Measurements from ENCODE around the gene RAB42. TPM values are rescaled to one million over a fixed set of nuclear protein-coding genes. Genes with fewer than 3 reads are reported as not detected.
A peak's percentile ranks its signal among the peaks of the same experiment; 100 is the strongest.
"Not testable (repeated sequence)": the region's sequence is repeated elsewhere in the genome, so short reads cannot be mapped to it uniquely, and the experiment has no call there.

Gene RAB42
- total RNA-seq, 2 experiments from 2014 or later, result not detected

DNA sequence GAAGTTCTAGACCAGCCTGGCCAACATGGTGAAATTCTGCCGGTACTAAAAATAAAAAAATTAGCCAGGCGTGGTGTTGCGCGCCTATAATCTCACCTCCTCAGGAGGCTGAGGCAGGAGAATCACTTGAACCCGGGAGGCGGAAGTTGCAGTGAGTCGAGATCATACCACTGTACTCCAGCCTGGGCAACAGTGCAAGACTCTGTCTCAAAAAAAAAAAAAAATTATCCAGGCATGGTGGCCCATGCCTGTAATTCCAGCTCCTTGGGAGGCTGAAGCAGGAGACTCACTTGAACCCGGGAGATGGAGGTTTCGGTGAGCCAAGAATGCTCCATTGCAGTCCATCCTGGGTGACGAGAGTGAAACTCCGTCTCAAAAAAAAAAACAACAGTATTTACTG lies 18.5 kb upstream of the RAB42 start:
- CTCF ChIA-PET, result no interaction called here

DNA sequence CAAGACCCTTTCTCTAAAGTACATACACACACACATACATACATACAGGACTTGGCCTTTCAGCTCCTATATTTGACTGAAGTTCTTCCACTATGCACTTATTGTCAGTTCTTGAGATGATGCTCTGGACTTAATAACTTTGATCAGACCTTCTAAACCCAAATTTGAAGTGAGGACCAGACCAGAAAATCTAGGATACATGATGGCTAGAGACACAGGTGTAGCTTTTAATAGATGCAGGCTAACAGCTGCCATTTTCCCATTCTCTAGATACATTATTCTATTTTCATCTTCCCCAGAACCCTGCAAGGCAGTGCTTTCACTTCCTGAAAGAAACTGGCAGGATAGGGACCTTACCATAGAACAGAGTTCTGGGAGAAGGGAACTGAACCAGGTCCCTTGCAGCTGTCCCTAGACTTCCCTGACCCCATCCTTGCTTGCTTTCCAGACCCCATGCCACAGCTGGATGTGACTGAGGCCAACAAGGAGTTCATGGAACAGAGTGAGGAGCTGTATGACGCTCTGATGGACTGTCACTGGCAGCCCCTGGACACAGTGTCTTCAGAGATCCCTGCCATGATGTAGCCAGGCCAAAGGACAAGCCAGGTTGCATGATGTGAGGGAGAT lies 14.9 kb upstream of the RAB42 start:
- Mint-ChIP-seq H3K4me3 (no peak overlapping the region), H3K9me3 (no peaks in the 10 kb centered on the region), H3K27ac (peak overlapping the region; percentile 42), H3K4me1 (ENCODE audit: low read depth) (peaks cover 25% of the 10 kb centered on the region), H3K36me3 (ENCODE audit: low read depth) (peaks cover 48% of the 10 kb centered on the region), H3K27me3 (ENCODE audit: low read depth) (no peaks in the 10 kb centered on the region)
- CTCF ChIA-PET, result interaction anchor here (0.5 to 0.6 kb wide), 2 partner anchors 20 to 442 kb away, joined by 4 to 8 read pairs; no protein-coding TSS in a partner anchor
- intact Hi-C loops (cut with micrococcal nuclease), result no loop called here
- DNase-seq, result no peak

More for the DNA sequence above, 18.5 kb upstream of the RAB42 start:
- H3K4me3 Mint-ChIP-seq, result no peak overlapping the region
- peaks cover 28% of the 10 kb centered on the region for H3K36me3 Mint-ChIP-seq (ENCODE audit: low read depth)
- DNase-seq, result no peak
- H3K4me1 Mint-ChIP-seq (ENCODE audit: low read depth), result peaks cover 7% of the 10 kb centered on the region
- no peak overlapping the region for H3K27ac Mint-ChIP-seq
- H3K9me3 Mint-ChIP-seq, result no peaks in the 10 kb centered on the region
- intact Hi-C loops (cut with micrococcal nuclease), result no loop called here
- H3K27me3 Mint-ChIP-seq (ENCODE audit: low read depth), result no peaks in the 10 kb centered on the region

DNA sequence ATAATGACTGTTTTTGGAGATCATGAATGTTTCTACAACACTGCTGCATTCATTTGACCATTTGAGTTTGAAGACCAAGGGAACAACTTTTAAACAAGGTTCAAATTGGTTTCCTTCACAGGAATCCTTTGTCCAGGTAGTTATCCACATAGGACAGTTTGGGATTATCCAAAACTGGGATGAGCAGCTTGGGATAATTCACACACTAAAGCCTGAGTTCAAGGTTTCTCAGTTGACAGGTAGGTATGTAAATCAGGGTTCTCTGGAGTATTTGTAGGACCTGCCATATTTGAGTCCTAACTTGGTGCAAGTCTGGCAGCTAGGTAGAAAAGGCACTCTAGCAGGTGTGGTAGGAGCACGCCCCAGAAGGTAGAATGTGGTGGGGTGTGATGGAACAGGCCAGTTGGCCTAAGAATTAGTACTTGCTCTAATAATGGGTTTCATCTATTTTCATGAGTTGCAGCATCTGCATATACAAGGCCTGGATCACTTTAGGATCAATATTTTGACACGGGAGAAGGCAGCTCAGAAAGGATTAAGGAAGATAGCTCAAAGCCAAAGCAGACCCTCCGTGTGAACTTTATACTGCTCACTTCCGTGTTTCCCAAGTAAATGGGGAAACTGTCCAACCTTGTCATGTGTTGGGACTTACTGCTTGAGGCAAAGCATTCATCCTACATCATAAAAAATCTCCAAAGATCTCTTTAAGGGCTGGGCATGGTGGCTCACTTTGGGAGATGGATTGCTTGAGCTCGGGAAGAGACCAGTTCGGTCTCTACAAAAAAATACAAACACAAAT lies 14.1 kb upstream of the RAB42 start:
- Mint-ChIP-seq H3K27me3 (ENCODE audit: low read depth) (no peaks in the 10 kb centered on the region), H3K36me3 (ENCODE audit: low read depth) (peaks cover 48% of the 10 kb centered on the region), H3K27ac (peak overlapping the region; percentile 42), H3K4me1 (ENCODE audit: low read depth) (peaks cover 27% of the 10 kb centered on the region), H3K9me3 (no peaks in the 10 kb centered on the region), H3K4me3 (no peak overlapping the region)
- no peak for DNase-seq
- CTCF ChIA-PET, result interaction anchor here (0.5 to 0.6 kb wide), 3 partner anchors 20 to 515 kb away, joined by 3 to 8 read pairs (median 4); no protein-coding TSS in a partner anchor
- intact Hi-C loops (cut with micrococcal nuclease), result no loop called here

DNA sequence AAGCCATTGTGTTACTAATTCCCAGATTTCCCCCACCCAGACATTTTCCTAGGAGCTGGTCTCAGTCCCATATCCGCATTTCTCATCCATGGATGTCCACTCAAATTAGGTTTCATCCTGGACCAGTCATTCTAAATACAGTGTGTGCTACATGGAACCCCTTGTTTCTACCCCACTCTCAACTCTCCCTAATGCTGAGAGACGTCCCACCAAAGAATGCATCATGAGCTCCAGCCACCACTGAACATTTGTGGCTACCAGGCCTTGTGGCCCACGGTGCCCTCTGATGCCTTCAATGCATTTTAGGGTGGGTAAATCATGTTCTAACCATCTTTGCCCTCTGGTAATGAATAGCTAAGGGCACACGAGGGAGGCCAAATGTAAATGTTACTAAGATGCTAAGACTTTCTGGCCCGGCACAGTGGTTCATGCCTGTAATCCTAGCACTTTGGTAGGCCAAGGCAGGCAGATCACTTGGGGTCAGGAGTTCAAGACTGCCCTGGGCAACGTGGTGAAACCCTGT lies 13.3 kb upstream of the RAB42 start:
- peaks cover 29% of the 10 kb centered on the region for H3K4me1 Mint-ChIP-seq (ENCODE audit: low read depth)
- no peaks in the 10 kb centered on the region for H3K9me3 Mint-ChIP-seq
- peak overlapping the region; percentile 68 for H3K27ac Mint-ChIP-seq
- H3K36me3 Mint-ChIP-seq (ENCODE audit: low read depth), result peaks cover 48% of the 10 kb centered on the region
- DNase-seq, result no peak
- CTCF ChIA-PET, result interaction anchor here (0.9 to 1.1 kb wide), 2 partner anchors 22 to 66 kb away, joined by 3 read pairs; no protein-coding TSS in a partner anchor
- no peaks in the 10 kb centered on the region for H3K27me3 Mint-ChIP-seq (ENCODE audit: low read depth)
- intact Hi-C loops (cut with micrococcal nuclease), result no loop called here
- peak overlapping the region; percentile 98 for H3K4me3 Mint-ChIP-seq

DNA sequence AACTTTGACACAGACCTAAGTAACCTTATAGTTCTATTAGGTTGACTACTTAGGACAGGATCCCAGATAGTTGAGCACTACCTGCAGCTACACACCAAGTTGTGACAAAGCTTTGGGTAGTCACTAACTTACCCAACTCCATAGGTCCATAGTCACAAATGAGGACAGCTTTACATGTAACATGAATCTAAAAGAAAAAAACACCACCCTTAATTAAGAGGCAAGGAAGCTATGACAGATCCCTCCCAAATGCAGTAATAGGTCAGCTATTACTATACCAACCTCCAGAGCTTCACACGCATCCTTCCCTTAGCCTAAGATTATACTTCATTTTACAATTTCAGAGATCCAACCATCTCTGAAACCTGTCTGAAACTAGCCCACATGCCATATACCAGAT lies 12.7 kb upstream of the RAB42 start:
- H3K9me3 Mint-ChIP-seq, result no peaks in the 10 kb centered on the region
- intact Hi-C loops (cut with micrococcal nuclease), result no loop called here

DNA sequence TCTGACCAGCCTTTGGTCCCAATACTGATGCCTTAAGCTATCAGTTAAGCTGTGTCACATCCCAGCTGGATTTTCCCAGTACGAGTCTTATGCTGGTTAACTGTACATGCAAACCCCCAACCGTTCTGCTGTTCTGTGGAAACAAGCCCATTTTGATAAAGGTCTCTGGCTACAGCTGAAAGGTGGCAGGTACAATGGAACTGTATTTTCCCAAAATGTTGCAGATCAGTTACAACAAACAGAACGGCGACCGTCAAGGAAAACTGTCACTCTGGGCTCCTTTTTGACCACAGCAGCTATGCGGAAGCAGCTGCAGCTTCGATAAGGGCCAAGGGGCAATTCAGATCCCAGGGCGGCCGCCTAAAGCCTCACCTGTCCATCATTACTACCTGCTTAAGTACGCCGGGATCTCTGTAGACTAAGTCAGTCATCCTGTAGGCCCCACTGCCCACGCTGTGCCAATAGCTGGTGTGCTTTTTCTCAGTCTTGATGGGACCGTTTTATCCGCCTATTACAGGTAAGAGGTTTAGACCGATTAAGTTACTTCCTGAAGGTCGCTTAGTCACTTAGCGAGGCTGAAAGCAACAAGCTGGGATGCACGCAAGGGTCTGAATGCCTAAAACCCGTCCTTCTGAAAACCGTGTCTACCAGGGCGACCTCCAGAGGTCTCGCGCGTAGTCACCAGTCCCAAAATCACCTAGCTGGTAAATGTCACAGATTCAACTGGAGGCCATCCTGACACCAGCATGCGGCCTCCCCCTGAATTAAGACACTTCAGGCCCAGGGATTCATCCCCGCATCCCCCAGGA lies 11.1 kb upstream of the RAB42 start:
- peak overlapping the region; percentile 94 for H3K27ac Mint-ChIP-seq
- DNase-seq, result peak; percentile 76
- H3K27me3 Mint-ChIP-seq (ENCODE audit: low read depth), result no peaks in the 10 kb centered on the region
- intact Hi-C loops (cut with micrococcal nuclease), result loop anchor here (1.0 to 5.0 kb wide), 8 partner anchors 28 to 334 kb away; partner anchors contain the start of genes GMEB1, MED18, PHACTR4 and TAF12
- no peaks in the 10 kb centered on the region for H3K9me3 Mint-ChIP-seq
- CTCF ChIA-PET, result interaction anchor here (0.6 to 1.9 kb wide), 7 partner anchors 10 to 332 kb away, joined by 3 to 8 read pairs (median 4); partner anchors contain the start of gene TRNAU1AP
- H3K4me3 Mint-ChIP-seq, result peak overlapping the region; percentile 98
- H3K4me1 Mint-ChIP-seq (ENCODE audit: low read depth), result peaks cover 29% of the 10 kb centered on the region
- H3K36me3 Mint-ChIP-seq (ENCODE audit: low read depth), result peaks cover 45% of the 10 kb centered on the region

More for the DNA sequence above, 12.7 kb upstream of the RAB42 start:
- Mint-ChIP-seq H3K27me3 (ENCODE audit: low read depth) (no peaks in the 10 kb centered on the region), H3K27ac (peak overlapping the region; percentile 94), H3K4me1 (ENCODE audit: low read depth) (peaks cover 29% of the 10 kb centered on the region), H3K4me3 (peak overlapping the region; percentile 98), H3K36me3 (ENCODE audit: low read depth) (peaks cover 48% of the 10 kb centered on the region)
- DNase-seq, result no peak
- CTCF ChIA-PET, result interaction anchor here (0.6 to 1.1 kb wide), 4 partner anchors 21 to 329 kb away, joined by 3 read pairs; no protein-coding TSS in a partner anchor

DNA sequence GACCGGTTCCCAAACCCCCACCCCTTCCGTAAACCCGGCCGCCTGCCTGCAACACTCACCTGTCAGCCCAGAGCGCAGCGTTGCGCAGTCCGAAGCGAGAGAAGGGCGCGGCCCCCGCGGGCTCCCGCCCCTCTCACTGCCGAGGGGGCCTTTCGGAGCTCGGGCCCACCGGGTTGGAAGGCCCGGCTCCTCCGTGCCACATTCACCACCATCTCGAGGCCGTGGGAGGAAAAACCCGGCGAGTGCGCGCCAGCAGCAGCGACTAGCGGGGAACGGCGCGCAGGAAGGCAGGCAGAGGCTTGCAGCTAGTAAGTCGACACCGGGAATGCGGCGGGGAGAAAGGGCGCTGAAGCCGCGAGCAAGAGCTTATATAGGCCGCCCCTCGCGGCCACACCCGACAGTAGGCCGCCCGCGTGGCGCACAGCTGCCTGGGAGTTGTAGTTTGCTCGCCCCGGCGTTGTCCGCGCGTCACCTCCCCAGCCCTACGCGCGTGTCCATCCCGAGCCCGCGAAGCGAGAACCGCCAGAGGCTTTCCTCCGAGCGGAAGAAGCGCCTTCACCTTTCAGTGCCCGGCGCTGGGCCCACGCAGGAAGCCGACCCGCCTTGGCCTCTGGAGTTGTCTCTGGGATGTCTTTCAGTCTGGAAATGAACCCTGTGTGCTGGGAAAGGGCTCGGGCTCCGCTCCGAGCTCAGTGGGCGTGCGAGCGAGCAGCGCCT lies 10.4 kb upstream of the RAB42 start:
- intact Hi-C loops (cut with micrococcal nuclease), result loop anchor here (1.0 to 5.0 kb wide), 9 partner anchors 28 to 334 kb away; partner anchors contain the start of genes GMEB1, MED18, PHACTR4 and TAF12
- DNase-seq, result peak; percentile 94
- H3K36me3 Mint-ChIP-seq (ENCODE audit: low read depth), result peaks cover 45% of the 10 kb centered on the region
- CTCF ChIA-PET, result interaction anchor here (0.6 to 1.9 kb wide), 7 partner anchors 22 to 333 kb away, joined by 3 to 8 read pairs (median 5); partner anchors contain the start of gene TRNAU1AP
- peak overlapping the region; percentile 94 for H3K27ac Mint-ChIP-seq
- peaks cover 29% of the 10 kb centered on the region for H3K4me1 Mint-ChIP-seq (ENCODE audit: low read depth)
- H3K9me3 Mint-ChIP-seq, result no peaks in the 10 kb centered on the region
- peak overlapping the region; percentile 98 for H3K4me3 Mint-ChIP-seq
- H3K27me3 Mint-ChIP-seq (ENCODE audit: low read depth), result no peaks in the 10 kb centered on the region

DNA sequence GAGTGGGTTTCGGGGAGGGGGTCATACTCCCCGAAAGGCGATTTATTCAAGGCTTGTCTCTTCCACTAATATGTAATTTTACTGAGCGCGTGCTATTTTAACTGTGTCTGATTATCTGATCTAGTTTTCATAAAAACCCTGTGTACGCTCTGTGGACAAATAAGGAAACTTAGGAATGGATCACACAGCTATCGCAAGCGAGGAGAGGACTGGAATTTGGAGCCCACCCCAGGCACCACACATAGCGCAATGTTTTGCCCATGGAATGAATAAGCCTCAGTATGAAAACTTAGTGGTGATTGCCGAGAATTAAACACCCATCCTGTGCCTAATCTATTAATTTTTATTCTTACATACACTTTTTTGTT lies 9.8 kb upstream of the RAB42 start:
- CTCF ChIA-PET, result interaction anchor here (1.2 to 1.9 kb wide), 5 partner anchors 22 to 334 kb away, joined by 3 to 8 read pairs (median 5); partner anchors contain the start of gene TRNAU1AP
- Mint-ChIP-seq H3K27ac (peak overlapping the region; percentile 94), H3K27me3 (ENCODE audit: low read depth) (no peaks in the 10 kb centered on the region), H3K36me3 (ENCODE audit: low read depth) (peaks cover 42% of the 10 kb centered on the region), H3K4me3 (peak overlapping the region; percentile 98), H3K9me3 (no peaks in the 10 kb centered on the region), H3K4me1 (ENCODE audit: low read depth) (peaks cover 29% of the 10 kb centered on the region)
- no peak for DNase-seq
- intact Hi-C loops (cut with micrococcal nuclease), result loop anchor here (1.0 to 5.0 kb wide), 3 partner anchors 154 to 335 kb away; partner anchors contain the start of genes PHACTR4 and YTHDF2

DNA sequence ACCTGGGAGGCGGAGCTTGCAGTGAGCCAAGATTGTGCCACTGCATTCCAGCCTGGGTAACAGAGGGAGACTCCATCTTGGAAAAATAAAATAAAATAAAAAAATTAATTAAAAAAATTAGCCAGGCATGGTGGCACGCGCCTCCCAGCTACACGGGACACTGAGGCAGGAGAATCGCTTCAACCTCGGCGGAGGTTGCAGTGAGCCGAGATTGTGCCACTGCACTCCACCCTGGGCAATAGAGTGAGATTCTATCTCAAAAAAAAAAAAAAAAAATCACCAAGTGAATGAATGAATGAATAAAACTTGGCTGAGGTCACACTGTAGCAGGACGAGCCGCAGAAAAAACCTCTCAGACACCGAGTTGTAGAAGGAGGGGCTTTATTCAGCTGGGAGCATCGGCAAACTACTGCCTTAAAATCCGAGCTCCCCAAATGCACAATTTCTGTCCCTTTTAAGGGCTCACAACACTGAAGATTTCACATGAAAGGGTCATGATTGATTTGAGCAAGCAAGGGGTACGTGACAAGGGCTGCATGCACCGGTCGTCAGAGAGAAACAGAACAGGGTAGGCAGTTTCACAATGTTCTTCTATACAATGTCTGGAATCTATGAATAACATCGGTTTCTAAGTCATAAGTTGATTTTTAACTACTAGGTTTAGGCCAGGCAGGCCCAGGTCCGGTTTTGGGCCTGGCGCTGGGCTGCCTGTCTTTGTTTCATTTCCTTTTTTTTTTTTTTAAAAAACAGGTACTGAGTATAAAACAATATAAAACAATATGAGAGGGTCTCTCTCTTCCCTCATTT lies 5.3 kb upstream of the RAB42 start:
- CTCF ChIA-PET, result interaction anchor here (0.6 to 0.8 kb wide), 3 partner anchors 223 to 377 kb away, joined by 3 to 6 read pairs (median 3); no protein-coding TSS in a partner anchor
- not testable (repeated sequence) for H3K36me3 Mint-ChIP-seq (ENCODE audit: low read depth); DNase-seq

DNA sequence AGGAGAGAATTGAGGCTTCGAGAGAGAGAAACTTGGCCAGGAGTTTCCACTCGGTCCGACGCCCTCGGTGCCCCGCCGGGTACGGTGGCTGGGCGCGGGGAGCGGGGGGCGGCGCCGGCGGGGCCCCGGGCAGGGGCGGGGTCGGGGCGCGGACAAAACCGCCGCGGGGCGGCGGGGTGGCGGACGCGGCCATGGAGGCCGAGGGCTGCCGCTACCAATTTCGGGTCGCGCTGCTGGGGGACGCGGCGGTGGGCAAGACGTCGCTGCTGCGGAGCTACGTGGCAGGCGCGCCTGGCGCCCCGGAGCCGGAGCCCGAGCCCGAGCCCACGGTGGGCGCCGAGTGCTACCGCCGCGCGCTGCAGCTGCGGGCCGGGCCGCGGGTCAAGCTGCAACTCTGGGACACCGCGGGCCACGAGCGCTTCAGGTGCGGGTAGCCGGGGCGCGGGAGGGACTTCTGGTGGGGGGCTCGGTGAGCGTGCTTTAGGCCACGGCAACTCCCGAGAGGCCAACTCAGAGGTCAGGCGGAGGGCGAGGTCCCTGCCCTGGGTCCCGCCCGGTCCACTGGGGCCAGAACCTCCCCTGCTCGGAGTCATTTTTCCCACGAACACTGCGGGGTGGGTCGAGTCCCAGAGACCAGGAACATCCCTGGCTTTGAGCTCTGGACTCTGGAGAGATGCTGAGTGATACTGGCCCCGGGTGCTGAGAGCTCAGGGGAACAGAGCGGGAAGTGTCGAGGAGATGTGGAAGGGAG lies 431 bp downstream of the RAB42 start:
- CTCF ChIA-PET, result no interaction called here
- intact Hi-C loops (cut with micrococcal nuclease), result no loop called here
- H3K27ac Mint-ChIP-seq, result no peak overlapping the region

More for the DNA sequence above, 5.3 kb upstream of the RAB42 start:
- H3K27me3 Mint-ChIP-seq (ENCODE audit: low read depth); H3K4me3 Mint-ChIP-seq; H3K9me3 Mint-ChIP-seq; H3K4me1 Mint-ChIP-seq (ENCODE audit: low read depth); intact Hi-C loops (cut with micrococcal nuclease); H3K27ac Mint-ChIP-seq: not testable (repeated sequence)

More for the DNA sequence above, 431 bp downstream of the RAB42 start:
- DNase-seq, result no peak
- Mint-ChIP-seq H3K27me3 (ENCODE audit: low read depth) (peaks cover 14% of the 10 kb centered on the region), H3K4me1 (ENCODE audit: low read depth) (peaks cover 9% of the 10 kb centered on the region), H3K9me3 (no peaks in the 10 kb centered on the region), H3K36me3 (ENCODE audit: low read depth) (peaks cover 8% of the 10 kb centered on the region), H3K4me3 (peak overlapping the region; percentile 66)
